Measurements from ENCODE around the gene HNF1A. TPM values are rescaled to one million over a fixed set of nuclear protein-coding genes. Genes with fewer than 3 reads are reported as not detected.

HNF1A gene
- polyA plus RNA-seq, 1 donor (not counting 4 experiments of a cell fraction or from before 2014, with no cell fraction given): not detected

DNA sequence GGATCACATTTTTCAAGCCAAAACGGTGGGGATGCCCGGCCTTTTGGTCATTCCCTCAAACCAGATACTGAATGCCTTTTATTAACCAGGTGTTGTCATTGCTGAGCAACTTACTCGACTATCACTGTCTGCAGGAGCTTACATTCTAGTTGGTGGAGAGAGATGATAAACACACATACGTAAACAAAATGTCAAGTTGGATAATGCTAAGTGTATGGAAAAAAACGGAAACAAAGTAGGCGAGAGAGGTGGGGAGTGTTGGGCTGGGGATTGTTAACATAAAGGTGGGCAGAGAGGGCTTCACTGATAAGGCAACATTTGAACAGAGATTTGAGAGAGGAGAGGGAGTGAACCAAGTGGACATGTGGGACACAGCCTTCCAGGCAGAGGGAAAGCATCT, 33.5 kb downstream of the HNF1A start:
- Histone ChIP-seq H2AFZ (ENCODE audit: control insufficient read depth, low read length) (no peak overlapping the region), H3K79me2 (ENCODE audit: control insufficient read depth, insufficient read depth, low read length) (peaks cover 14% of the 10 kb centered on the region), H3K4me1 (ENCODE audit: control insufficient read depth, extremely low read depth, insufficient read depth, low read length) (peaks cover 6% of the 10 kb centered on the region), H3K27ac (ENCODE audit: control insufficient read depth, insufficient read depth, low read length) (no peak overlapping the region), H3K9ac (ENCODE audit: control insufficient read depth, extremely low read depth, insufficient read depth, low read length) (no peak overlapping the region), H4K20me1 (ENCODE audit: control insufficient read depth, extremely low read depth, insufficient read depth, low read length) (no peaks in the 10 kb centered on the region), H3K9me3 (ENCODE audit: control insufficient read depth, low read depth, low read length) (no peaks in the 10 kb centered on the region), H3K4me2 (ENCODE audit: control insufficient read depth, extremely low read depth, insufficient read depth, low read depth, low read length) (no peak overlapping the region), H3K9me1 (ENCODE audit: control insufficient read depth, extremely low read depth, insufficient read depth, low read length) (no peaks in the 10 kb centered on the region), H3K4me3 (ENCODE audit: control insufficient read depth in 2 of 3, extremely low read depth in 1 of 3, insufficient read depth in 2 of 3, low read depth in 1 of 3, low read length in 3 of 3) (no peak overlapping the region), H3K27me3 (ENCODE audit: control insufficient read depth, extremely low read depth, insufficient read depth, low read length) (no peaks in the 10 kb centered on the region), H3K36me3 (ENCODE audit: control insufficient read depth in 2 of 2, extremely low read depth in 1 of 2, insufficient read depth in 2 of 2, low read length in 2 of 2) (peaks cover 23 to 31% of the 10 kb centered on the region in 2 experiments)
- FAIRE-seq: no peak
- no peak for DNase-seq (ENCODE audit: low read depth, low spot score)
- dilution Hi-C loops (cut with MboI; ENCODE audit: extremely low pct_ligation_motif_present, low sequenced_read_pairs): no loop called here
- TF ChIP-seq, protein P1, sequence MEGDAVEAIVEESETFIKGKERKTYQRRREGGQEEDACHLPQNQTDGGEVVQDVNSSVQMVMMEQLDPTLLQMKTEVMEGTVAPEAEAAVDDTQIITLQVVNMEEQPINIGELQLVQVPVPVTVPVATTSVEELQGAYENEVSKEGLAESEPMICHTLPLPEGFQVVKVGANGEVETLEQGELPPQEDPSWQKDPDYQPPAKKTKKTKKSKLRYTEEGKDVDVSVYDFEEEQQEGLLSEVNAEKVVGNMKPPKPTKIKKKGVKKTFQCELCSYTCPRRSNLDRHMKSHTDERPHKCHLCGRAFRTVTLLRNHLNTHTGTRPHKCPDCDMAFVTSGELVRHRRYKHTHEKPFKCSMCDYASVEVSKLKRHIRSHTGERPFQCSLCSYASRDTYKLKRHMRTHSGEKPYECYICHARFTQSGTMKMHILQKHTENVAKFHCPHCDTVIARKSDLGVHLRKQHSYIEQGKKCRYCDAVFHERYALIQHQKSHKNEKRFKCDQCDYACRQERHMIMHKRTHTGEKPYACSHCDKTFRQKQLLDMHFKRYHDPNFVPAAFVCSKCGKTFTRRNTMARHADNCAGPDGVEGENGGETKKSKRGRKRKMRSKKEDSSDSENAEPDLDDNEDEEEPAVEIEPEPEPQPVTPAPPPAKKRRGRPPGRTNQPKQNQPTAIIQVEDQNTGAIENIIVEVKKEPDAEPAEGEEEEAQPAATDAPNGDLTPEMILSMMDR (optimal IDR thresholded peaks at IDR 0.05 in 1 of 3, IDR thresholded peaks at IDR 0.05 in 1 of 3, conservative IDR thresholded peaks at IDR 0.05 in 1 of 3; ENCODE audit: extremely low read depth in 1 of 3, insufficient read depth in 2 of 3, low read length in 3 of 3): no peak
- no peak for TF ChIP-seq EZH2 (IDR thresholded peaks at IDR 0.05; ENCODE audit: low read length)

DNA sequence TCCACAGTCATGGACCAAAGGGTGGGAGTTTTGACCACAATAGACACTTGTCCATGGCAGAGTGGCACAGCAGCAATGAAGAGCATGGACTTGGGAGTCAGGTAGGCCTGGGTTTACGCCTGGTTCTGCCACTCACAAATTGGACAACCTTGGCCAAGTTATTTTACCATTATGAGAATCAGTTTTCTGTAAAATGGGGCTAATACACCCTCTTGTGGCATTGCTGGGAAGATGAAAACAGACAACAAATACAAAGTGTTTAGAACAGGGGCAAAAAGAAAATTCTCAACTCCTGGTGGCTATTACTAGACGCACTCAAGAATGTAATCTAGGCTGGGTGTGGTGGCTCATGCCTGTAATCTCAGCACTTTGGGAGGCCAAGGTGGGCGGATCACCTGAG, 35.4 kb downstream of the HNF1A start:
- Histone ChIP-seq H3K79me2 (ENCODE audit: control insufficient read depth, insufficient read depth, low read length) (peaks cover 14% of the 10 kb centered on the region), H2AFZ (ENCODE audit: control insufficient read depth, low read length) (no peak overlapping the region), H3K27me3 (ENCODE audit: control insufficient read depth, extremely low read depth, insufficient read depth, low read length) (no peaks in the 10 kb centered on the region), H3K36me3 (ENCODE audit: control insufficient read depth in 2 of 2, extremely low read depth in 1 of 2, insufficient read depth in 2 of 2, low read length in 2 of 2) (peaks cover 20 to 24% of the 10 kb centered on the region in 2 experiments), H3K4me2 (ENCODE audit: control insufficient read depth, extremely low read depth, insufficient read depth, low read depth, low read length) (no peak overlapping the region), H3K27ac (ENCODE audit: control insufficient read depth, insufficient read depth, low read length) (no peak overlapping the region), H3K4me3 (ENCODE audit: control insufficient read depth in 2 of 3, extremely low read depth in 1 of 3, insufficient read depth in 2 of 3, low read depth in 1 of 3, low read length in 3 of 3) (no peak overlapping the region), H4K20me1 (ENCODE audit: control insufficient read depth, extremely low read depth, insufficient read depth, low read length) (no peaks in the 10 kb centered on the region), H3K9me3 (ENCODE audit: control insufficient read depth, low read depth, low read length) (no peaks in the 10 kb centered on the region), H3K9me1 (ENCODE audit: control insufficient read depth, extremely low read depth, insufficient read depth, low read length) (no peaks in the 10 kb centered on the region), H3K4me1 (ENCODE audit: control insufficient read depth, extremely low read depth, insufficient read depth, low read length) (peaks cover 6% of the 10 kb centered on the region), H3K9ac (ENCODE audit: control insufficient read depth, extremely low read depth, insufficient read depth, low read length) (no peak overlapping the region)
- TF ChIP-seq, protein P1 (optimal IDR thresholded peaks at IDR 0.05 in 1 of 3, IDR thresholded peaks at IDR 0.05 in 1 of 3, conservative IDR thresholded peaks at IDR 0.05 in 1 of 3; ENCODE audit: extremely low read depth in 1 of 3, insufficient read depth in 2 of 3, low read length in 3 of 3): peak in 1 of 3 experiments; percentile 10
- no peak for TF ChIP-seq EZH2 (IDR thresholded peaks at IDR 0.05; ENCODE audit: low read length)
- dilution Hi-C loops (cut with MboI; ENCODE audit: extremely low pct_ligation_motif_present, low sequenced_read_pairs): no loop called here
- DNase-seq (ENCODE audit: low read depth, low spot score) (no peak), FAIRE-seq (no peak)
